Measurements from ENCODE around the gene CNPPD1.

DNA sequence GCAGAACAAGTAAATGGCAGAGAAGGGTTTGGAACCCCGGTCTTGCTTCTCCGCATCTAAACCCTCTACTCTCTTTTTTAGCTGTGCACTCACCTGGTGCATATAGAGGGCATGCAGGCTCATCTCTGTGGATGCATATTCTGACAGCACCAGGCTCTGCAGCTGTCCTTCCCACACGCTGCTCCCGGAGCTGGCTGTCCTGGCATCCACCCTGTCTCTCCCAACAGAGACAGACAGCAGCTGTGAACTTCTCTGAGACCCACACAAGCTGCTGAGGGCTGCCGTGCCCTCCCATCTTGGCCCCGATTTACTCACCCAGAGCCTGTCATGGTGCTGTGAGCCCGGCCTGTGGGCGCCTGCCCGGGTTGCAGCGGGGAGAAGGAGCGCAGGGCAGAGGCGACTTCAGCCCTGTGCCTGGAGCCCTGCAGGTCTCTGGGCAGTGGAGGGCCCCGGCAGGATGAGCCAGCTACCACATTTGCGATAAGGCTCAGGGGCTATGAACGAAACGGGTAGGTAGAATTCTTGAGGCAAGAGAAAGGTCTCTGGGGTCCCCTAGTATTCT, 45.3 kb upstream of the CNPPD1 start:
- TF ChIP-seq, protein P1, sequence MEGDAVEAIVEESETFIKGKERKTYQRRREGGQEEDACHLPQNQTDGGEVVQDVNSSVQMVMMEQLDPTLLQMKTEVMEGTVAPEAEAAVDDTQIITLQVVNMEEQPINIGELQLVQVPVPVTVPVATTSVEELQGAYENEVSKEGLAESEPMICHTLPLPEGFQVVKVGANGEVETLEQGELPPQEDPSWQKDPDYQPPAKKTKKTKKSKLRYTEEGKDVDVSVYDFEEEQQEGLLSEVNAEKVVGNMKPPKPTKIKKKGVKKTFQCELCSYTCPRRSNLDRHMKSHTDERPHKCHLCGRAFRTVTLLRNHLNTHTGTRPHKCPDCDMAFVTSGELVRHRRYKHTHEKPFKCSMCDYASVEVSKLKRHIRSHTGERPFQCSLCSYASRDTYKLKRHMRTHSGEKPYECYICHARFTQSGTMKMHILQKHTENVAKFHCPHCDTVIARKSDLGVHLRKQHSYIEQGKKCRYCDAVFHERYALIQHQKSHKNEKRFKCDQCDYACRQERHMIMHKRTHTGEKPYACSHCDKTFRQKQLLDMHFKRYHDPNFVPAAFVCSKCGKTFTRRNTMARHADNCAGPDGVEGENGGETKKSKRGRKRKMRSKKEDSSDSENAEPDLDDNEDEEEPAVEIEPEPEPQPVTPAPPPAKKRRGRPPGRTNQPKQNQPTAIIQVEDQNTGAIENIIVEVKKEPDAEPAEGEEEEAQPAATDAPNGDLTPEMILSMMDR (IDR thresholded peaks at IDR 0.05; ENCODE audit: insufficient read depth, low read length) = no peak
- TF ChIP-seq SPI1 (IDR thresholded peaks at IDR 0.05; ENCODE audit: borderline replicate concordance, low read depth) = no peak

All from HL-60 (cell line).